AML-193 (cell line): Measurements from ENCODE around the gene NEU4.
"Not testable (repeated sequence)": the region's sequence is repeated elsewhere in the genome, so short reads cannot be mapped to it uniquely, and the experiment has no call there.

Experiments
- DNase-seq, 2 experiments: peaks; one replicate each; lab custom pipeline; 2025; lab: John Stamatoyannopoulos, UW

The NEU4 gene, protein sequence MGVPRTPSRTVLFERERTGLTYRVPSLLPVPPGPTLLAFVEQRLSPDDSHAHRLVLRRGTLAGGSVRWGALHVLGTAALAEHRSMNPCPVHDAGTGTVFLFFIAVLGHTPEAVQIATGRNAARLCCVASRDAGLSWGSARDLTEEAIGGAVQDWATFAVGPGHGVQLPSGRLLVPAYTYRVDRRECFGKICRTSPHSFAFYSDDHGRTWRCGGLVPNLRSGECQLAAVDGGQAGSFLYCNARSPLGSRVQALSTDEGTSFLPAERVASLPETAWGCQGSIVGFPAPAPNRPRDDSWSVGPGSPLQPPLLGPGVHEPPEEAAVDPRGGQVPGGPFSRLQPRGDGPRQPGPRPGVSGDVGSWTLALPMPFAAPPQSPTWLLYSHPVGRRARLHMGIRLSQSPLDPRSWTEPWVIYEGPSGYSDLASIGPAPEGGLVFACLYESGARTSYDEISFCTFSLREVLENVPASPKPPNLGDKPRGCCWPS

DNA sequence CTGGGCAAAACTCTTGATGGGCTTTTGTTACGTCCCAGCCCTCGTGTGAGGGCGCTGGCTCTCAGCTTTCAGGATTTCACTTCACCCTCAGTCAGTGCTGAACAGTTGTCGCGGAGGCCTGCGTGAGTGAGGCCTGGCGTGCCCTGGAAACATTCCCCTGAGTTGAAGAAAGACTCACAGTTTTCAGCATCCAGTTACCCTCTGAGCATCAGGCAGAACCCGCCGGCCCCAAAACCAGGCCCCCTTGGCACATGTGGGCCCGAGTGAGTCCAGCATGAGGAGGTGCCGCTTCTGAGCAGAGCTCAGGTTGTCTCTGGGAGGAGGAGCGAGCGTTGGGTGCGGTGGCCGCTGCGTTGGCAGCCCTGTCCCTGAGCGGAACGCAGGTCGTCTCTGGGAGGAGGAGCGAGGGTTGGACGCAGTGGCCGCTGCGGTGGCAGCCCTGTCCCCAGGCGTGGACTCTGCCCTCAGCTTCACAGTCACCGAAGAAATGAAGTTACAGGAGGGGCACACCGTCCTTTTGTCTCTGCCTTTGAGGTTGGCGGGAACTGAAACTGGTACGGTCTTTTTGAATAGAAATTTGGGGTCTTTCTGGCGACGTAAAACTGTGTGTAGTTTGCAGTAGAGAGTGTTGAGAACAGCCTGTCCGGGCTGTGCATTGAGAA is at the start of gene NEU4:
NEU4 (plus strand) TSS at position 473 of the 662 bp plus-strand sequence. CDS start 5,292 bp downstream, outside the sequence.
- no peak for DNase-seq

DNA sequence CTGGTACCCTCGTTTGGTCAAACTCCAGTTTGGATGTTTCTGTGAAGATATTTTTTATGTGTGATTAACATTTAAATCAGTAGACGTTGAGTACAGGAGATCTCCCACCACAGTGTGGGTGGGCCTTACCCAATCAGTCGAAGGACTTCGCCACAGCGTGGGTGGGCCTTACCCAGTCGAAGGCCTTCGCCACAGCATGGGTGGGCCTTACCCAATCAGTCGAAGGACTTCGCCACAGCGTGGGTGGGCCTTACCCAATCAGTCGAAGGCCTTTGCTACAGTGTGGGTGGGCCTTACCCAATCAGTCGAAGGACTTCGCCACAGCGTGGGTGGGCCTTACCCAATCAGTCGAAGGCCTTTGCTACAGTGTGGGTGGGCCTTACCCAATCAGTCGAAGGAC is 49.1 kb upstream of the NEU4 start:
- DNase-seq = not testable (repeated sequence)

DNA sequence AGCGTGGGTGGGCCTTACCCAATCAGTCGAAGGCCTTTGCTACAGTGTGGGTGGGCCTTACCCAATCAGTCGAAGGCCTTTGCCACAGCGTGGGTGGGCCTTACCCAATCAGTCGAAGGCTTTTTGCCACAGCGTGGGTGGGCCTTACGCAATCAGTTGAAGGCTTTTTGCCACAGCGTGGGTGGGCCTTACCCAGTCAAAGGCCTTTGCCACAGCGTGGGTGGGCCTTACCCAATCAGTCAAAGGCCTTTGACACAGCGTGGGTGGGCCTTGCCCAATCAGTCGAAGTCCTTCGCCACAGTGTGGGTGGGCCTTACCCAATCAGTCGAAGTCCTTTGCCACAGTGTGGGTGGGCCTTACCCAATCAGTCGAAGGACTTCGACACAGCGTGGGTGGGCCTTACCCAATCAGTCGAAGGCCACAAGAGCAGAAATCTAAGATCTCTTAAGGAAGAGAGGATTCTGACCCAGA is 48.7 kb upstream of the NEU4 start:
- no peak for DNase-seq

- no peak for DNase-seq
These were observed 46.6 kb upstream of the NEU4 start for GRCh38 chr2:241762321-241762932.

DNA sequence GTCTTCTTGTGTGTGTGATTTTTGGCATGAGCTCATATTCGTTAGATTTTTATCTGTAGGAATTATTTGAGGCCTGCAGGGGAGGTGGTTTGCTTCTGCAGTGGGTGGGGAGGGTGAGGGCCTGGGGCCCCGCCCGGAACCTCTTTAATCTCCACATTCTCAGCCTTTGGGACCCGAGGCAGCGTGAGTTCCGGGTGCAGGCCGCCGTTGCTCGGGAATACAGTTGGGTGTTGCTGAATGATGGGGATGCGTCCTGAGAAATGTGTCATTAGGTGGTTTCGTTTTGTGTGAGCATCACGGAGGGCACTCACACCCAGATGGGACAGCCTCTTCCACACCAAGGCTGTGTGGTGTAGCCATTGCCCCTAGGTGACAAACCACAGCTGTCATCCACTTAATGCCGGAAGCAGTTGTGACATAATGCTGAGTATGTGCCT is 46.0 kb upstream of the NEU4 start:
- no peak for DNase-seq

DNA sequence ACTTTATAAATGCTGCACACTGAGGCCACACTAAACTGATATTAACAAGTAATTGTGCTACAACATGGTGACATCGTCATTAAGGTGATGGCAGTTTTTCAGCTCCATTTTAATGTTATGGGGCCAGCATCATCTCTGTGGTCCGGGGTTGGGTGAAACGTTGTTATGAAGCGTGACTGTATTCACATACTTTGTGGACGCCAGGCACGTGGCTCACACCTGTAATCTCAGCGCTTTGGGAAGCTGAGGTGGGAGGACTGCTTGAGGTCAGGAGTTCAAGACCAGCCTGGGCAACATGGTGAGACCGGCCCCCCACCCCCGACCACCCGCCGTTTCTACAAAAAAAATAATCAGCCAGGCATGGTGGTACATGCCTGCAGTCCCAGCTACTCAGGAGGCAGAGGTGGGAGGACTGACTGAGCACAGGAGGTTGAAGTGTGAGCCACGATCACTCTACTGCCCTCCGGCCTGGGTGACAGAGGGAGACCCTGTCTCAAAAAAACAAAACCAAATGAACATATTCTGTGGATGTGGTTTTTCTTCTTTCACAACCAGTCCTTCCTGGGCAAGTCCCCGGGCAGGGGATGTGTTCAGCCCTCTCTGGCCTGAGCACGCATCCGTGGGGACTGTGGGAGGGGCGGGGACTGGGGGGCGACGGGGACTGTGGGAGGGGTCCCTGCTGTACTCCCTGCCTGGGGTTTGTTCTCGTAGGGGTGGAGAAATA is 45.3 kb upstream of the NEU4 start:
- DNase-seq = no peak

DNA sequence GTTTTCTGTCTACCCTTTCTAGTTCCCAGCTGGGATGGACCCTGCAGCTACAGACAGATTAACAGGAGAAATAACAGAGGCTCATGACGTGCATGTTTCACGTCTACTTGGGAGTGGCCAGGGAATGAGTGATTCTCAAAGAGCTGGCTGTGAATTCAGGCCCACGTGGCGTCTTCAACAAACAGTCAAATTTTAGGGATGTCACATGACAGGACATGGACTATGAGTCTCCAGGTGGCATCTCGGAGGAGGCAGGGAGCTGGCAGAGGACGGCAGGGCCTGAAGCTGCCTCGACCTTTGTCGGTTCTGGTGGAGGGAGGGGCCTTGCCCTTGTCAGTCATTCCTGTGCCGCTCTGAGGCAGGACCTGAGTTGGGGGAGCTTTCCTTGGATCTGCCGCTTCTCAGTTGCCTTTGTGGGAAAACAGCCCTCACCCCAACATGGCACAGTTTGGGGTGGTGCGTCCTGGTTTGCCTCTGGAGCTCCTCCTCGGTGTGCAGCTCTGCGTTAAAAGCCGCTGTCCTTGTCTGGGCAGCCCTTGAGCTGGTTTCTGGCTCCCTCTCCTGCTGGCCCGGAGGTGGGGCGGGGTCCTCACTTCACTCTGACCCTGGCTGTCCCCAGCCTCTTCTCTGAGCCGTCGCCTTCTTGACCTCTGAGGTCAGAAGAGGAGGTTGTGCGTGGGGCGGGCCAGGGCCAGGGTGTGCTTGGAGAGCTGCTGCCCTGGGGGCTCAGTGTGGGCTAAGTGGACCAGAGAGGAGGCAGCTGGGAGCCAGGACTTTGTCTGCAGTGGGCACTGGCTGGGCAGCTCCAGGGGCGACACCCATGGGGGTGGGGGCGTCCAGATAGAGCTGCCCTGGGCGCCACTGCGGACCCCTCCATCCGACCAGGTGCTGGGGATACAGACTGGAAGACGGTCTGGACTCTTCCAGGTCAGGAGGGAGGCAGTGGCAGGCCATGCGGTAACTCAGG is 44.4 kb upstream of the NEU4 start:
- DNase-seq = no peak

DNA sequence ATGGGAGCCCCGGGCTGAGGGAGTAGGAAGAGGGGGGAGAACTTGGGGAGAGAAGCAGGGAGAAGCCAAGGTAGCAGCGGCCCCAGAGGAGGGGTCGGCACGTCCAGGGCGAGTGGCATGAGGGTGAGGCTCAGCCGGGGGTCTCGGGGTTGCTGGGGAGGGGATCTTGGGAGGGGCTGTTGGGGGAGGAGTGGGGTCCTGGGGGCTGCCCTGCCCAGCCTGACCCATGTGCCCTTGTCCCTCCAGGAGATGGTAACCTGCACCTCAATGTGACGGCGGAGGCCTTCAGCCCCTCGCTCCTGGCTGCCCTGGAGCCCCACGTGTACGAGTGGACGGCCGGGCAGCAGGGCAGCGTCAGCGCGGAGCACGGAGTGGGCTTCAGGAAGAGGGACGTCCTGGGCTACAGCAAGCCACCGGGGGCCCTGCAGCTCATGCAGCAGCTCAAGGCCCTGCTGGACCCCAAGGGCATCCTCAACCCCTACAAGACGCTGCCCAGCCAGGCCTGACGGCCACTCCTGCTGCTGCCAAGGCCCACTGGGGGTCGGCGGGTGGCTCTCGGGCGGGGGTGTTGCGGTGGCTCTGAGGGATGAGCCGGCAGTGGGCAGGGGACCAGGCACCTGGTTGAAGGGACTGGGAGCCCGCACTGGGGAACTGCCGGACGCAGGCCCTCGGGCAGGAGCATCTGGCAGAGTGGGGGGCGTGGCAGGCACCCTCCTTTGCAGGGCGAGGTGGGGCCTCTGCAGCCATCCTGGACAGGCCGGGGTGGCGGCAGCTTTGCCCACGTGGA is 41.3 kb upstream of the NEU4 start:
- no peak for DNase-seq

GRCh38 chr2:241768251-241768711 is 40.7 kb upstream of the NEU4 start:
- DNase-seq = no peak

- DNase-seq = no peak
These were observed 40.1 kb upstream of the NEU4 start for GRCh38 chr2:241768850-241769249.

GRCh38 chr2:241769819-241770184 is 39.2 kb upstream of the NEU4 start:
- no peak for DNase-seq

- no peak for DNase-seq
These were observed 38.6 kb upstream of the NEU4 start for GRCh38 chr2:241770185-241770935.

DNA sequence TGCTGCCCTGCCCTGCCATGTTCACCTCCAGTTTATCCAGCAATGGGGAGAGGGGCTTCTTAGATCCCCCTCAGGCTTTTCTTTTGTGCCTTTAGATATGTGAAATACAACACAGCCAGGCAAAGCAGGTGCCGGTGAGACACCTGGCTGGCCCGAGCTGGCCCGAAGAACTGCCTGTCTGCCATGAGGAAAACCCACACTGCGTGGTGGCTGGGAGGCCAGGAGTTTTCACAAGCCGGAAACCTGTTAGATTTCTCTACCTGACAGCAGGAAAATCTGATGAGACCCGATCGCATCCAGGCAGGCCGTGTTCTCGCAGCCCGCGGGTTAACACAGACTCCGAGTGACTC is 38.1 kb upstream of the NEU4 start:
- DNase-seq = no peak

DNA sequence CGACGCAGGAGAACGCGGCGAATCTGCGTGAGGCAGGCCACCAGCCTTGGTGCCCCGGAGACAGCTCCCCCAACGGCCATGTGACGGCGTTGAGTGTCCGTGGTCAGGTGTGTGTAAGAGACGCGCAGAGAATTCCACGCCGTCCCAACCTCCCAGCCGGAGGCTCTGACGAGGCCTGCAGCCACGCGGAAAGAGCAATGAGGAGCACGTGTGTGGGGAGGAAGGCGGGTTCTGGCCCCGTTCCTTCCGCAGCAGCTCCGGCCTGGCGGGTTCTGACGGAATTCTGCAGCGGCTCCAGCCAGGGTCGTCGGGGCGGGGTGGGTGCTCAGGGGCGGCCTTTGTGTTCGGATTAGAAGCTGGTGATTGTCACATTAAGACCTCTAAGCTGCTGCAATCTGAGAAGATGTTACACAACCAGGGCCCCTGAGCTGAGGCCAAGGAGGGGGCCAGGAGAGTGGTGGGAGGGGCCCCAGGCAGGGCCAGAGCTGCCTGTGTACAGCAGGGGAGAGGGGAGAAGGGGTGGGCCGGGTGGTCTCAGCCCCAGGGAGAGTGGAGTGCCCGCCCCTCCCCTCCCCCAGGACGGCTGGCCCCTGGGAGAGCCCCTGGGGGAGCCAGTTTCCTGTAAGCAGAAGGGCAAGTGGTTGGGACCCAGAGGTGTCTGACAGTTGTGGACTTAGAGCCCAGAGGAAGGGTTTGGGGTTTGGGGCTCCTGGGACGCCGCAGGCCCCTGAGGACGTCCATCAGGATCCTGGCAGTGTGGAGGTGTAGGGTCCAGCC is 37.5 kb upstream of the NEU4 start:
- no peak for DNase-seq

GRCh38 chr2:241772063-241772499 is 36.9 kb upstream of the NEU4 start:
- DNase-seq = no peak

DNA sequence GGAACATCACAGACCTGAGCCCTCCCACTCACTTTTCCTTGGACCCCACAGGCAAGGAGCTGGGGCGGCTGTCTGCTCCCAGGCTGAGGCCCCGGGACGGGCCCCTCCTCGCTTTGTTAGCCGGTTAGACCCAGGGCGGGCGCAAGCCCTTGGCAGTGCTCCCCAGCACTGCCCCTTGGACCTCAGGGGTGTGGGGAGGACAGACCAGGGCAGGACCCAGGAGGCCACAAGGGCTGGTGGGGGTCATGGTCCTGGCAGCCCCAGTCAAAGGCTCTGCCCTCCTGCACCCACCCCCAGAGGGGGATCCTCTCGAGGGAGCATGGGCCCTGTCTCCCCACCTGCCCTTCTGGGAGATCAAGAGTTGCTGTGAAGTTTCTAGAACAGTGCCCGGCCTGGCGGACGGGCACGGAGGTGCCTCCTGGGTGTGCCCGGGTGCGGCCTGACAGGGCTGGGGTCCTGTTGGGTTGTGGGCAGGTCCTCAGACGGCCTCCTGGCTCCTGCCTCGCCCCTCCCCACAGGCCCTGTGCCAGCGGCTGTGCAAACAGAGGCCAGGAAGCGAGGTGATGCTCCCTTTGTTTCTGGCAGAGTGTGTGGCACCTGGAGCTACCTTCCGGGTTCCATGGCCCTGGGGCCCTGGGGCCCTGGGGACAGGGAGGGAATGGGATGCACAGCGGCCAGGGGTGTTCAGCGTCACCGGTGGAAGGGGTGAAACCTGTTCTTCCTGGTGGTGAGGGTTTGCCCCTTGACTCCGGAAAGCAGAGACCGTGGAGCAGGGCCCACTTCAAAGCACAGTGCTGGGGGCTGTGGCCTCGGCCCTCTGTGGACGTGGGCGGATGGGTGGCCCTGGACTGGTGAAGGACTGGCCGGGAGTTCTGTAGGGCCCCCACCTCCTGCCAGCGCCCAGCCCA is 35.2 kb upstream of the NEU4 start:
- no peak for DNase-seq
